HG02642 (cell line): ENCODE data around the gene AACS.
"Not testable (repeated sequence)": the region's sequence is repeated elsewhere in the genome, so short reads cannot be mapped to it uniquely, and the experiment has no call there.

ENCODE experiments used
- ATAC-seq: cut with Tn5 transposase; IDR thresholded peaks from one replicate; pipeline ENCODE4 v1.9.1; 2021; ENCODE audit warnings: mild to moderate bottlenecking; ENCODE audit not compliant: unreplicated experiment, poor library complexity

Gene AACS

DNA sequence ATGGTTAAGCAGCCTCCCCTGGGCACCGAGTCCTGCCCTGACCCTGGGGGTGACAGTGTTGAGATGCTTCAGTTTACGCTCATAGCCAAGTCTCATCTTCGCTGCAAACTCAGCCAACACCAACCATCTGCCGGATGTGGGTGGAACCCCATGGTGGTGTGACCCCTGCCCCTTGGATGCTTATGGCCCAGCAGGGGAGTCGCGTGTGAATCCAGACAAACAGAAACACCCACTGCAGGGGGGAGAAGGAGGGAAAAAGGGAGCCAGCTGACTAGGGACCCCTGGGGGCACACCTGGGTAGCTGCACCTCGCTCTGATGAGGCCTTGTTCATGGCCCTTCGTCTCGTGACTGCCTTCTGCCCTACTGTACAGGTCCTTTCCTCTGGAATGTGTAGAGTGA, 23.8 kb downstream of the AACS start:
- no peak for ATAC-seq

DNA sequence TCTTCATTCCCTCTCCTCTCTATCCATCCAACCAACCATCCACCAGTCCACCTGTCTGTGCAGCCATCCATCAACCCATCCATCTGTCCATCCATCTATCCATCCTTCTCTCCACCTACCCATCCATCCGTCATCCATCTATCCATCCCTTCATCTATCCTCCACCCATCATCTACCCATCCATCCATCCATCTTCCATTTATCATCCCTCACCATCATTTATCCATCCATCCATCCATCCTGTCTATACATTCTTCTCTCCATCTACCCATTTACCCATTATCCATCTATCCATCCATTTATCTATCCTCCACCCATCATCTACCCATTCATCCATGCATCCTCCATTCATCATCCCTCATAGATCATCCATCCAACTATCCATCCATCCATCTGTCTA, 24.4 kb downstream of the AACS start:
- ATAC-seq: no peak

DNA sequence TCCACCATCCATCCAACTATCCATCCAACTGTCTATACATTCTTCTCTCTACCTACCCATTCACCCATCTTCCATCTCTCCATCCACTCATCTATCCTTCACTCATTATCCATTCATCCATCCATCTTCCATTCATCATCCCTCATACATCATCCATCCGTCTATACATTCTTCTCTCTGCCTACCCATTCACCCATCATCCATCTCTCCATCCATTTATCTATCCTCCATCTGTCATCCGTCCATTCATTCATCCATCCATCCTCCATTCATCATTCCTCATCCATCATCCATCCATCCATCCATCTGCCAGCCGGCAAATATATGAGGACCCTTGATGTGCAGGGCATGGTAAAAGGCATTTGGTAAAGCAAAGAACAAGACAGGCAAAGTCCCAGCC, 25.2 kb downstream of the AACS start:
- no peak for ATAC-seq

DNA sequence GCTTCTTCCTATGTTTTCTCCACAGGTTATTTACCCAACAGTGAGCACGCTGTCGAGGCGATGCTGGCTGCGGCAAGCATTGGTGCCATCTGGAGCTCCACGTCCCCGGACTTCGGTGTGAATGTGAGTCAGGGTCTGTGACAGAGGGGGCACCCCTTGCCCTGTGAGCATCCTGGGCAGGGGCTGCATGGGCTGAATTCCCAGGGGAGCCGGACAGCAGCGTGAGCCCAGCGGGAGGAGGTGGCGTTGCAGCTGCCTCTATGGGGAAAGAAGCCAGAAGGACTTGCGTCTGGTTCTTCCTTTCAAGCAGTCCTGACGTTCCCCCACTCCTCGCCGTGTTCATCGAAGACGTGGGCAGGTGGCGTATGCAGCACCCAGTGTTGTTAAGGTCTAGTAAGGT, 26.2 kb downstream of the AACS start:
- no peak for ATAC-seq

DNA sequence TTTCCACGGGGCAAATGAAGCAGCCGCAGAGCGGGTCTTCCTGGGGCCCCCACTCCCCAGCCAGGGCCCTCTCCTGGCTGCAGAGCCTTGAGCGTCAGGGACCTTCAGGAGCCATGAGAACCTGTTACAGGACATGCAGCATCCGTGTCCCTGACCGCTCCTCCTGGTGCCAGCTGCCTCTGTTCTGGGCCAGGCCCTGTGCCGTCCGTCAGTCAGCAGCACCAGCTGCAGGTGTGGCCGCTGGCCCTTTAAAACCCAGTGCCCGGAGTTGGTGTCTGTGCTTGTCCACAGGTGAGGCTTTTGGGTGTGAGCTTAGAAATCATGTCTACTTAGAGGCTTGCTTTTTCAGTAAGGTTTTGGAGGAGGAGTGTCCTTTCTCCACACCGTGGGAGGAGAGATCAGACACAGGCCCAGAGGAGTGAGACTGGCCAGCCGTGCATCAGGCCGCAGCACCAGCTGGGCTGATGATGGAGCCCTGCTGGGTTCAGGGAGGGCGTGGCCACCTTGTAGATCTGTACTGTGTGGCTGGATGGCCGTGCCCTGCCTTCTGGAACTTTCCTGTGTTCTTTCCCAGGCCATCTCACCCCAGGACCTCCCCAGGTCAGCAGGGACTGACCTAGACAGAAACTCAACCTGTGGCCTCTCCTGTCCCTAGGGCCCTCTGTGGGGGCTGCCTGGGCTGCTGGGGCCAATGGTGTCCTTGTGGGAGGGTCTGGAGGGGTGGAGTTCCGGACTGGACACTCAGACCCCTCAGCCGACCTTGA, 27.1 kb downstream of the AACS start:
- ATAC-seq: no peak

DNA sequence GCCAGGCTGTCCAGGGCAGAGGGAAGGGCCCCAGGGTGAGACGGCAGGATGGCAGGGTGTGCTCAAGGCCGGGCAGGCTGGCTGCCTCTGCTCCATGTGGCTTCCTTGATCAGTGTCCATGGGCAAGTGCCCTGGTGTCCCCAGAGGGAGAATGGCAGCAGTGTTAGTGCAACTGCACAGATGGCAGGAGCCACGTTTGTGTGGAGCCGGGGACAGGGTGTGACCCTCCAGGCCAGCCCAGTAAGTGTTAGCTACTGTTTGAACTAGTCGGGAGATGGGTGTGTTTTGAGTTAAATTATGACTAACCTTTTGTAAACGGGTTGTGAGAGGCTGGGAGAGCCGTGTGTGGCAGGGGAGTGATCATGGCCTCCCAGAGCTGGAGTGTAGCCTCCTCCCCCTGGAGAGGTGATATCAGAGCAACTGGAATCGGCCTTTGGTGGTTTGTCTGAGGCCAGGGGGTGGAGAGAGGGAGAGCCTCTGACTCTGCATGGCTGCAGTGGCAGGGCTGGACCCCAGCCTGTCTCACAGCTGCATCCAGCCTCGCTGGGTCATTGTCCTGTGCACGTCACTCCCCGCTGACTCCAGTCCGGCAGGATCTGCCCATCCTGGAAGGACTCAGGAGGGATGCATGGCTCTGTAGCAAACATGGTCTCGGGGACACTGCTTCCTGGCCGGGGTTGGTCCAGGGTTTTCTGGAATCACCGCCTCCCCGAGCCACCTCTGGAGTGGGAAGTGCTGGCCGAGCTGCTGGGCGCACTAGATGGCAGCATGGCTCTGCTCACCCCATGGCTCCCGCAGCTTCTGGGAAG, 27.8 kb downstream of the AACS start:
- ATAC-seq: no peak

DNA sequence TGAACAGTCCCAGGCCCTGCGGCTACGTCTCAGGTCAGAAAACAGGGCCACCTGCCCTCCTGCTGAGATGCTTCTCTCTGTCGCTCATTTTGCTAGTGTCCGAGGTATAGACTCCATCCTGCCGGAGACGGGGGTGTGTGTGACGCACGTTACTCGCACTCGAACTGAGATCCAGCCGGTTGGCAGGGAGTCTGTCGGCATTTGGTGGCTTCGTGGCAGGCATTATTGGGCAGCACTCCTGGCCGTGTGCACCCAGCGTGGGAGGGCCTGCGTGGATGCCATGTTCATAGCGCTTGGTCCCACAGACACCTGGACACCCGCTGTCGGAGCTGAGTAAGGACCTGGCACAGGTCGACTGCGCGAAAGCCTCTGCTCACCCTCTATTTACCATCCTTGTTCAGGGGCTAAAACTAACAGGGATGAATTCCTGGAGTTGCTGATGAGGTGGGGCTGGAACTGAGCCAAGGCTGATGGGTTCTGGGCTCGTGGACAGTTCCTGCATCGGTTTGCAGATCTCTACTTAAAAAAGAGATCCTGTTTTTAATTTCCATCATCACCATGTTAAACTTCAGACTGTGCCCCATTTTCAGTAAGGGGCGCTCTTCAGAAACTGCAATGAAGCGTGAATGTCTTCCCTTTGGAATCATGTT, 28.6 kb downstream of the AACS start:
- ATAC-seq: no peak

DNA sequence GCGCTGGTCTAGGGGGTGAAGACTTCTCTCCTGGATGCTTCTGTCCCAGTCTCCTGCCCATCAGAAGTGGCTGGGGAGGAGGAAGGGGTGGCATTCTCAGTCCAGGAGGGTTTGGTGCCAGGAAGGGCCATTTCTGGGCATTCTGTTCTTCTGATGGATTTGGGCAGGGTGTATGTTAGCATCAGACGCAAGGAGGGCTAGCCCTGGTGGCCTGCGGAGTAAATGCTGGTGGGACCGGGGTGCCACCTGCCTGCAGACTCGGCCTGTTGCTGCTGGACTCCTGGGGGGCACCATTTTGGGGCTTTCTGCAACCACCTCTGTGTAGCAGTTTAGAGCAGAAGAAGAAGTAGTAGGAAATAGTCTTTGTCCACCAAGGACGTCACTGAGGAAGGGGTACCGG, 31.7 kb downstream of the AACS start:
- no peak for ATAC-seq

DNA sequence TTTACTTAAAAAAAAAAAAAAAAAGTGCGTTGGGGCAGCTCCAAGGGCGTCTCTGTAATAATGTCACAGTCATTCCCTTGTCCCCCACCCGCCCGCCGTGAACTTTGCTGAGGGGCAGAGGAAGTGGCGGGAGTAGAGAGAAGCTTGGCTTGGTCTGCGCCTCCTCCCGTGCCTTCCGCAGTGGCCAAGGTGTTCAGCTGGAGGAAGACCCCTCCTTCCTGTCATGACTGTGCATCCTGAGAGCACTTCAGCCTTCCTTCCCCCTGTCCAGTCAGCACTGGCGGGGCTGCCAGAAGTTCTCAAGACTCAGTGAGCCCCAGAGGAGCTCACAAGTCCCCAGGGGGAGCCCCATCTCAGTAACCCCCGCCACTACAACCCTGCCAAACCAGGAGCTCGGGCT, 32.2 kb downstream of the AACS start:
- ATAC-seq: no peak

DNA sequence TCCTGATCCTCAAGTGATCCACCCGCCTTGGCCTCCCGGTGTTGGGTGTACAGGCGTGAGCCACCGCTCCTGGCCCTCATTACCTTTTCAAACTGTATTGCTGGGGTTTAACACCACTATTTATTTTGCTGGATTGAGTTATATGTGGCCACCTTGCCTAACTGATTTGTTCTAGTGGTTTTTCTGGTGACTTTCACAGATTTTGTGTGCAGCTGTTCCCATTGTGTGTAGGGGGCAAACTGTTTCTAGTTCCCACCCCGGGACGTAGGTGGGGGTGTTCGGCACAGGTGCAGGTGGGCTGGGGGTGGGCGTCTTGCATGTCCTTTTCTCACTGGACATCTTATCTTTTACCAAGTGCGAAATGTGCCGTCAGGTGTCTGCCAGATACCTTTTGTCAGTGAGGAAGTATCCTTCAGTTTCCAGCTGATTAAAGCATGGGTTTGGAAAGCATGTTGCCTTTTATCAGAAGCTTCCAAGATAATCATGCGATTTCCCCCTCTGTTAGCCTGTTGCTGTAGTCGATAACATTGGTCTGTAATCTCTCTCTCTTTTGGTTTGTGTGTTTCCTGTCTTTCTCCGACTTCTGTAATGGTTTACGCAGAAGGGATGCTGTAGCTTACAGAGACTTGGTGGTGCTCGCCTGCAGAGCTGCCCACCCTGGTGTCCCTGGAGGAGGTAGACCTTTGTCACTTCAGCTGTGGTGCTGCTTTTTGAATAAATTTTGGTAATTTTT, 33.6 kb downstream of the AACS start:
- no peak for ATAC-seq

DNA sequence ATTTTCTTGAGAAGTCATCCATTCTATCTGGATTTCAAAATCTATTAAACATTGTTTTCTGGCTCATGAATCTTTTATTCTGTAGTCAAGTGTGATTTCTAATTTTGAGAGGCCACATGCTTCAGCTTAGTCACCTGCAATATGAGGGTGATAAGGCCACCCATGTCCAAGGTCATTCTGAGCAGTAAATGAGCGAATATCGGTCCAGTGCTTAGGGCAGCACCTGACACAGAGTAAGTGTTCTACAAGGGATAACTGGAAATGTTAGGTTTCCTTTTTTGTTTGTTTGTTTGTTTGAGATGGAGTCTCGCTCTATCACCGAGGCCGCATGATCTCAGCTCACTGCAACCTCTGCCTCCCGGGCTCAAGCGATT, 34.2 kb downstream of the AACS start:
- ATAC-seq: no peak

DNA sequence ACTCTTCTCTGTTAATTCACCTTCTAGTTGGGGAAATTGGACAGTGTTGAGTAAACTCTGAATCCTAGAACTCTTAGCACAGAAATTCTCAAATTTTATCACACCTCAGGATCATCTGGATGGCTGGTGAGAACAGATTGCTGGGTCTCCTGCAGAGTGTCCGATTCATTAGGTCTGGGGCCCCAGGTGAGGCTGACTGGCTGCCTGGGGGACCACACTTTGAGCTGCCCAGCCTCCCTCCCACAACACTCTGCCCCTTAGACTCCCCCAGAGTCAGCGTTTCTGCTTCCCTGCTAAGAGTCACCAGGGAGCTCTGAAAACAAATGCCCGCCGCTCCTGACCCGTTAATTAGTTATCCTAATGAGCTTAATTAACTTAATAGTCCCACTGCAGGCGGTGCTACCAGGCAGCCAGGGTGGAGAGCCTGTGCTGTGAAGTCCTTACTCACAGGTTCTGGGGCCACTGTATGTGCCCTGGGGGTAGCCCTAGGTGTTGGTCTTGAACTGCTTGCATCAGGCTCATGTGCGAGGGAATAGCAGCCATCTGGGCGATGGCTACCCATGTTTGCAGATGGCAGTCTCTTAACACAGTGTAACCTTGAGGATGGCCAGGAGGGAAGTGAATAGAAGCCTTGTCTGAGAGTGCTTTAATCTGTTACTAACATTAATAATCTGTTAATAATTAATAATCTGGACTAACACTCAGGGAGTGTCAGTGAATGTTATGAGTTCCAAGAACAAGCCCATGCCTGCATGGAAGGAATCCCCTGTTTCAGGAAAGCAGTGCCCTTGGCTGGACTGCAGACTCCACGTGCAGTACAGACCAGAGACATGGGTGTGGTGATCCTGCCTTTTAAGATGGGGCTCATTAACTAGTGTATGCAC, 35.6 kb downstream of the AACS start:
- no peak for ATAC-seq

DNA sequence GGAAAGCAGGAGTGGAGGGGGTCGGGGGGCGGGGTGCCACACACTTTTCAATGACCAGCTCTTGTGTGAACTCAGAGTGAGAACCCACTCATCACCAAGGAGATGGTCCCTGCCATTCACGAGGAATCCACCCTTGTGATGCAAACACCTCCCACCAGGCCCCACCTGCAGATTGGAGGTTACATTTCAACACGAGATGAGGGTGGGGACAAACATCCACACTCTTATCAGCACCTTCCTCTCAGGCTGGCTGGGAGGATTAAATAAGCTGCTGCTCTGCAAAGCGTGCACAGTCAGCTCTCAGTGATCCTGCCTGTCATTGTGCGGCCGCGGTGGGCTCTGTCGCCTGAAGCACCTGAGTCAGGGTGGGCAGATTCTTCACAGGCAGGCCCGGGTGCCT, 39.7 kb downstream of the AACS start:
- no peak for ATAC-seq

DNA sequence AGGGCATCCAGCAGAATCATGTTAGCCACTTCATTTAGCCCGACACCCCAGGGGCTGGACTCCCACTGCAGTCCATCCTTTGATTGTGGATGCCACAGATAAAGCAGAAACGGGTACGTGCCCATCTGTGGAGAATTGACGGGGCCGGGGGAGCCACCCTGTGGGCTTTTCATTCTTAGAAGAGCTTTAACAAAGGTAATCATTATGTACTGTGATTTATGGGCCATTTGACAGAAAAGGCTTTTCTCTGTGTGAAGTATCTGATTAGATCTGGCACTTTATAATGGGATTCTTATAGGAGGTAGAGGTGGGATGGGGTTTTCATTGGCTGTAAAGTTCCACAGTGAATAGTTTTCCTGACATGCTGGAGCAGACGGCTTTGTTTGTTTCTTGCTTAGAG, 40.4 kb downstream of the AACS start:
- ATAC-seq: no peak

DNA sequence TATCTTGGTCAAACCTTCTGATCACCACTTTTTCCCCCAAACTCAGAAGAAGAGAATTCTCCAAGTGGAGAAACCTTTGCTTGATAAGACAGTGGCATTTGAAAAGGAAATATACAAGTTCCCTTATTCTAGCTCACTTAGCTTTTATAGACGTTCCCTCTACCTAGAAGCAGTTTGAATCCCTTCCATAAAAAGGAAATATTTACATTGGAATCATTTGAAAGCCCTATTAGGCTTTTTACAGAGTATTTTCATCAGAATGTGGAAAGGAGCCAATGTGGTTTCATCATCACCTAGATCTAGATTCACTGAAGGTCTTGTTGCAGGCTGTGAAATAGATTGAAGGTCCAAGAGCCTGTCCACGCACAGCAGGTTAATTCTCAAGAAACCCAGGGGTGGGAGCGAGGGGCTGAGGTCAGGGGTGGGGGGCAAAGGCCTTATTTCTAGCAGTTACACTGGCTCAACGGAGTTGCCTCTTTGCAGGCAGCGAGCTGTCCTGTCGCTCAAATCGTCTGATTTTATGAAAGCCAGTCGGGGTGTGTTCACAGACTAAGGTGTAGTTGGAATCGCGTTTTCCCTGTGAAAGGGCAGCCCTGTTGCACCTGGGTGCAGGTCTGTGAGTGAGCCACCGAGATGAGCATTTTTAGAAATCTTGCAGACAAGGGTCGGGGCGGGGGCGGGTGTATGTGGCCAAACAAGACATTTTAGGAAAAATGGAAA, 45.6 kb downstream of the AACS start:
- no peak for ATAC-seq

DNA sequence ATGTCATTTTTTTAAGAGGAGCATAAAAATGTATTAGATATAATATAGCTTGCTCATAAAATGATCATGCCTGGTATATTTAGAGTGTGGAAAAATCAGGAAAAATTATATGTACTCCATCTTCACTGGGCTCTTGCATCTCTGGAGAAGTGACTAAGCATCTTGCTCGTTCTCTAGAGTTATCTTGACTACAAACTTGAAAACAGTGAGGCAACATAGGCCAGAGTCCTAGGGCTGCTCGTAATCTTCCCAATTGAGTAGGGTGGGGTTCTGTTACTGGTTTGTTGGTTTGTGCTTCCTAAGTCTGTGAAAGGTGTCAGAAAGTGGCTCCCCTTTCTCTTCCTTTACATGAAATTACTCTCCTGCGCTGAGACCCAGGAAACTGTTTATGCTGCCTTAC, 46.2 kb downstream of the AACS start:
- ATAC-seq: no peak

DNA sequence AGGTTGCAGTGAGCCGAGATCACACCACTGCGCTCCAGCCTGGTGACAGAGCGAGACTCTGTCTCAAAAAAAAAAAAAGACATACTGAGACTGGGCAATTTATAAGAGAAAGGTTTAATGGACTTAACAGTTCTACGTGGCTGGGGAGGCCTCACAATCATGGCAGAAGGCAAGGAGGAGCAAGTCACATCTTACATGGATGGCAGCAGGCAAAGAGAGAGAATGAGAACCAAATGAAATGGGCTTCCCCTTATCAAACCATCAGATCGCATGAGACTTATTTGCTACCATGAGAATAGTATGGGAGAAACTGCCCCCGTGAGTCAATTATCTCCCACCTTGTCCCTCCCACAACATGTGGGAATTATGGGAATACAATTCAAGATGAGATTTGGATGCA, 47.4 kb downstream of the AACS start:
- not testable (repeated sequence) for ATAC-seq

DNA sequence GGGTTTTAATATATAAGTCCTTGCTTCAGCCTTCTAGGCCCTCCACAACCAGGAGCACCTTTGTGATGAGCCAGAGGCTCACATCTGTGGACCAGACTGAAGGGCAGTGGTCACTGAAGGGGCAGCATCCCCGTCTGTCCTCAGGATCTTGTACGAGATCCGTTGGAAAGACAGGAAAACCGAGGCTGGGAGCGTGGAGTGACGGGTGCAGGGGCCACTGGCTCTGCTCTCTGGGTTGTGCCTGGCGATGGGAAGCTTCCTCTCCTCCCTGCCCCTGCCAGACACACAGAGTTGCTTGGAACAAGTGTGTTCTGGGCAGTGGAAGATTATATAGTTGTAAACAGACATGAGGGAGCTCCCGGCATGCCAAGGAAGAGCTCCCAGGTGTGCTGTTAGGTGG, 48.0 kb downstream of the AACS start:
- ATAC-seq: no peak

DNA sequence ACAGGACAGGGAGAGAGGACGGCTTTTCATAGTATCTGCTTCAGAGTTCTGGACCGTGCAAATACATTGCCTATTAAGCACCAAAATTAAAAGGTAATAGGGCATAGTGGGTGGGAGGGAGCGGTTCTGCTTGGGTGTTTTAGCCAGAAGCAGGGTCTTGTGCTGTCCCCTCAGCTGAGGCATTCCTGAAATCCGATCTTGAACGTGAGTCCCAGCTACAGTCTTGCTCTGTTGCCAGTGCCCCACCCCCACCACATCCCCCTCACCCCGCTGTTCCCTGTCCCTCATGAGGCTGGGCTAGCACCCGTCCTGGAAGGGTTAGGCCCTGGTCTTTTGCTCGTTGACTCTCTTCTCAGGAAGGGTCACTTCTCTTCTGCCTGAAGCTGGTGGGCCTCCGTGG, 48.6 kb downstream of the AACS start:
- ATAC-seq: no peak
